ENCODE results near the gene ABHD17A. TPM values are rescaled to one million over a fixed set of nuclear protein-coding genes. Genes with fewer than 3 reads are reported as not detected.

ABHD17A gene
- polyA plus RNA-seq, 3 donors, result 69.8 to 96.1 (median 79.0) TPM

- peak overlapping the region; percentile 88 for H3K9ac ChIP-seq (ENCODE audit: insufficient read depth, low read length, poor library complexity, severe bottlenecking)
- DNase-seq, result no peak
- peak overlapping the region in 2 of 3 experiments; percentile 93 for H3K4me3 ChIP-seq (replicated peaks in 1 of 3; ENCODE audit: low read depth in 2 of 3, low read length in 3 of 3)
These were observed 19.9 kb downstream of the ABHD17A start for GRCh38 chr19:1865172-1866010.

More at GRCh38 chr19:1865172-1866010, 19.9 kb downstream of the ABHD17A start:
- Histone ChIP-seq H4K20me1 (ENCODE audit: insufficient read depth, low read length) (peaks cover 26% of the 10 kb centered on the region), H3K9me3 (replicated peaks in 1 of 2; ENCODE audit: control insufficient read depth in 1 of 2, insufficient read depth in 1 of 2, low read length in 2 of 2) (no peaks in the 10 kb centered on the region), H3K27ac (ENCODE audit: low read depth in 1 of 2, low read length in 2 of 2) (peak overlapping the region; percentile 92 to 97), H3K4me1 (ENCODE audit: control insufficient read depth in 1 of 2, insufficient read depth in 2 of 2, low read length in 2 of 2) (peaks cover 30 to 32% of the 10 kb centered on the region in 2 donors), H3K4me2 (replicated peaks; ENCODE audit: extremely low read depth, low read length, poor library complexity, severe bottlenecking) (peak overlapping the region; percentile 95), H3K36me3 (replicated peaks in 1 of 2; ENCODE audit: control insufficient read depth in 1 of 2, insufficient read depth in 2 of 2, low read length in 2 of 2) (no peaks in the 10 kb centered on the region), H3K79me2 (ENCODE audit: insufficient read depth, low read length) (peaks cover 41% of the 10 kb centered on the region), H2AFZ (ENCODE audit: insufficient read depth, low read depth, low read length, poor library complexity, severe bottlenecking) (peak overlapping the region; percentile 88), H3K27me3 (ENCODE audit: control insufficient read depth in 2 of 2, insufficient read depth in 2 of 2, low read length in 2 of 2) (no peaks in the 10 kb centered on the region)
- TF ChIP-seq CTCF (IDR thresholded peaks at IDR 0.05), result no peak
- Mint-ChIP-seq H3K27me3 (ENCODE audit: low read depth in 3 of 3) (peaks cover 0 to 3% (median 0%) of the 10 kb centered on the region in 3 donors), H3K4me3 (peak overlapping the region in 1 of 2 donors; percentile 63), H3K36me3 (peaks cover 0 to 12% of the 10 kb centered on the region in 2 donors), H3K27ac (peak overlapping the region; percentile 31 to 94 (median 83)), H3K9me3 (no peaks in the 10 kb centered on the region), H3K4me1 (peaks cover 26% of the 10 kb centered on the region)
- WGBS (ENCODE audit: insufficient coverage), result 83% methylated on average over 10 of the region's 17 CpGs
- intact Hi-C loops (cut with micrococcal nuclease), result no loop called here

Measured in CD14-positive monocyte (primary cell).